Bronchial epithelial cell (primary cell): Measurements from ENCODE around the gene UBE2D1. TPM values are rescaled to one million over a fixed set of nuclear protein-coding genes. Genes with fewer than 3 reads are reported as not detected.

Source experiments
- DNase-seq: peaks from one replicate; pipeline ENCODE4 v3.0.0-alpha.2; 2010; ENCODE audit warnings: low read depth
- FAIRE-seq: peaks from 2 replicates; lab custom pipeline; 2011; peaks lifted over from hg19 to GRCh38; lab: Jason Lieb, UNC
- H3K27me3 ChIP-seq: 2 replicates; pipeline ENCODE4 v1.5.1; 2011; ENCODE audit warnings: low read length; ENCODE audit not compliant: control insufficient read depth, insufficient read depth
- H3K36me3 ChIP-seq: 2 replicates; pipeline ENCODE4 v1.5.1; 2011; ENCODE audit warnings: low read length; ENCODE audit not compliant: control insufficient read depth, insufficient read depth
- H3K4me3 ChIP-seq: 2 replicates; pipeline ENCODE4 v1.5.1; 2011; ENCODE audit warnings: mild to moderate bottlenecking, low read depth, low read length, control low read depth
- CTCF ChIP-seq: IDR thresholded peaks from 2 replicates; pipeline ENCODE4 v1.5.1; 2011; ENCODE audit warnings: mild to moderate bottlenecking, moderate library complexity, low read length, control low read depth, inconsistent platforms; ENCODE audit not compliant: insufficient read depth, severe bottlenecking
- total RNA-seq: library from RNA; depleted of rRNA; stranded (reverse); fragments of >200 nt; gene quantifications from 2 replicates; pipeline ENCODE4 v1.2.1, GENCODE V29; 2014

UBE2D1 gene
- total RNA-seq, 1 donor from 2014 or later = 7.6 TPM

GRCh38 chr10:58384999-58385783 is 50.4 kb downstream of the UBE2D1 start, which contains the start of gene TFAM:
TFAM (plus strand) TSS chr10:58385410; CDS start chr10:58385548, 138 bp downstream.
- no peak for FAIRE-seq
- H3K36me3 ChIP-seq = peaks cover 8% of the 10 kb centered on the region
- TF ChIP-seq CTCF = peak; percentile 78
- peak; percentile 80 for DNase-seq
- peak within 1 kb of the TSS; percentile 98 for H3K4me3 ChIP-seq
- no peaks in the 10 kb centered on the region for H3K27me3 ChIP-seq

- TF ChIP-seq CTCF = no peak
- Histone ChIP-seq H3K36me3 (peaks cover 8% of the 10 kb centered on the region), H3K27me3 (no peaks in the 10 kb centered on the region), H3K4me3 (peak overlapping the region; percentile 98)
- FAIRE-seq = no peak
- DNase-seq = peak; percentile 38
Observed at GRCh38 chr10:58385784-58386112, 50.9 kb downstream of the UBE2D1 start.

DNA sequence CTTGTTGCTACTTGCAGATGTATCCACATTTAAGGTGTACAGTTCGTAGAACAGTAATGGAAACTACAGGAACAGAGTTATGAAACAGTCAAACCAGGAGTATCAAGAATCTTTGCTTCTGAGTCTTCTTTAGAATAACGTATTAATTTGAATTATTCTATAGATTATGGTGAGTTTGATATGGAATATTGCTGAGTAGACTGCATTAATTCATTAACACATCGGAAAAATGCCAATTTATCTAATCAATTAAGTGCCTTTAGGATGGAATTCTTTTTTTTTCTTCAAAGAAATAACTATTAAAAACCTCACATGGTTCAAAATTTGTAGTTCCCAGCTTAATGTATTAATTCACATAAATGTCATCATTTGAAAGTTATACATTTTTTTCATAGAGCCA is 54.2 kb downstream of the UBE2D1 start:
- no peaks in the 10 kb centered on the region for H3K27me3 ChIP-seq
- FAIRE-seq (no peak), DNase-seq (no peak)
- no peak for TF ChIP-seq CTCF
- H3K36me3 ChIP-seq = peaks cover 9% of the 10 kb centered on the region
- H3K4me3 ChIP-seq = no peak overlapping the region

DNA sequence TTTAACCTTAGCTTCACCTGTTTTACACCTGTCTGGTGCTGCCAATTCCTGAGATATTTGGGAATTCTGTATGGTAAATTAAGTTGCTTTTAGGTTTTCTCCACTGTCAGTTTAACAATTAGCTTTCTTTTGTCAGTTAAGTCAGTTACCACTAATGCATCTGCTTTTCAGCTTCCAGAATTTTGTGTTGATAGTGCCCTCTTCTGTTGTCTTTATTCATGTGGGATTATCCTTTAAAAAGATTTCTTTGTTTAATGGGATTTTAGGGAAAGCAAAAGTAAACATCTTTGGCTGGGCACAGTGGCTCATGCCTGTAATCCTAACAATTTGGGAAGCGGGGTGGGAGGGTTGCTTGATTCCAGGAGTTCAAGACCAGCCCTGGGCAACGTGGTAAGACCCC is 58.5 kb downstream of the UBE2D1 start:
- H3K27me3 ChIP-seq = no peaks in the 10 kb centered on the region
- FAIRE-seq (no peak), DNase-seq (no peak)
- no peak for TF ChIP-seq CTCF
- H3K36me3 ChIP-seq = peaks cover 9% of the 10 kb centered on the region
- no peak overlapping the region for H3K4me3 ChIP-seq

- H3K4me3 ChIP-seq = no peak overlapping the region
- FAIRE-seq = no peak
- peaks cover 4% of the 10 kb centered on the region for H3K36me3 ChIP-seq
- DNase-seq = no peak
- H3K27me3 ChIP-seq = no peaks in the 10 kb centered on the region
- TF ChIP-seq CTCF = no peak
Observed at GRCh38 chr10:58394471-58394870, 59.7 kb downstream of the UBE2D1 start.
